GM21528 (cell line): Measurements from ENCODE around the gene INTS11.

Source experiments
- ATAC-seq: cut with Tn5 transposase; IDR thresholded peaks from one replicate; pipeline ENCODE4 v1.9.1; 2021; ENCODE audit warnings: mild to moderate bottlenecking, moderate library complexity; ENCODE audit not compliant: unreplicated experiment, low FRiP score

Gene INTS11

DNA sequence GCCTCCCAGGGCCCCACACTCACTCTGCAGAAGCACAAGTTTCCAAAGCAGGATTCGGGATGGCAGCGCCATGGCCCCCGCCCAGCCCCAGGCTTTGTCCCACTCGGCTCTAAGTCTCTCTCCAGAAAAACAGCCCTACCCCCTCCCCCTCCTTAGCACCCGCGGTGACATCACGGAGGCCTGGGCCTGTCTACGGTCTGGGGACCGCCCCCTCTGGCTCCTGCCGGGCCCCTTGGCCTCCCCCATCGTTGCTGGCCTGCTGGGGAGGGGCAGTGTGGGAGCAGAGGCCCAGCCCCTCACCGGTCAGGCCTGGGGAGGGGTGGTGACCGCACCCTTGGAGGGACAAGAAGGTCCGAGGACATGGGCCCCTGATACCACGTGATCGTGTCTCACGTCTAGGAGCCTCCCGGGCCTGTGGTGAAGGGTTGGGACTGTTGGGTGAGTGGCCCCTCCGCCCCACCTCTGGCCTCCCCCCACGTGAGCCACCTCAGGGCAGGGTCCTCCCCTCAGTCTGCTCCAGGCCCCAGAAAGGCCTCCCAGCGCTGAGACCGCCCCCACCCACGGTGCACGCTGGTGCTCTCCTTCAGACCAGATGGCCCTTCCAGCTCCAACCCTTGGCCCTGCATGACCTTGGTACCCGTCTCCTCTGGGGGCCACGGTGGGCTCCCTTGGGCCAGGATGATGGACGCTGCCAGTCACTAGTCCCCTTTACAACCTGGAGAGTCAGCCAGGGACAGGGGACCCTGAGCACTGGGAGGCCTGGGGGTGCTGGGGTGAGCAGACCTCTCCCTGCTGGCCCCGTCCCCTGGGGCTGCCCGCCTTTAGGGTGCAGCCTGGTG lies 34.2 kb upstream of the INTS11 start, which contains the start of gene MXRA8:
MXRA8 (minus strand) TSS at position 123 of the 839 bp plus-strand sequence; CDS start at position 72, 51 bp downstream.
- no peak for ATAC-seq

DNA sequence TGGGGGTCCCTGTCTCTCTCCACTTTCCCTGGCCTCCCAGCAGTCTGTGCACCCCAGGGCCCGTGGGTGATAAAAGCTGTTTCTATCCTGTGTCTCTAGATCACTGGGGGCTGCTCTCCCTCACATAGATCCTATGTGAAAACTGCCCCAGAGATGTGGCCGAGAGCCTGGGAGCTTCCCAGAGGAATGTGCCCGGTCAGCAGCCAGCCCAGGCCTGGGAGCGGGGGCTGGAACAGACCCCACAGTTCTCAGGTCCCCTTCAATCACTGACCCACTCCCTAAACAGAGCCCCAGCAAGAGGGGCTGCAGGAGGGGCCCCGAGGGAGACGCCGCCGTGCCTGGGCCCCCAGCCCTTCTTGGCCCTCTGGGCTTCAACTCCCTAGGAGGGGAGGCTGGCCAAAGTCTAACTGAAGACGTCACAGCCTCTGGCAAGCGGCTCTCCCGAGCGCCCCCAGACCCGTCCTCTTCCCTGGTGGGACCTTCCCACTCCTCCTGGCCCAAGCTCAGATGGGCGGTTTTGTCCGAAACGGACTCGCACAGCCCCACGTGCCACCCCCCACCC lies 33.5 kb upstream of the INTS11 start:
- no peak for ATAC-seq

DNA sequence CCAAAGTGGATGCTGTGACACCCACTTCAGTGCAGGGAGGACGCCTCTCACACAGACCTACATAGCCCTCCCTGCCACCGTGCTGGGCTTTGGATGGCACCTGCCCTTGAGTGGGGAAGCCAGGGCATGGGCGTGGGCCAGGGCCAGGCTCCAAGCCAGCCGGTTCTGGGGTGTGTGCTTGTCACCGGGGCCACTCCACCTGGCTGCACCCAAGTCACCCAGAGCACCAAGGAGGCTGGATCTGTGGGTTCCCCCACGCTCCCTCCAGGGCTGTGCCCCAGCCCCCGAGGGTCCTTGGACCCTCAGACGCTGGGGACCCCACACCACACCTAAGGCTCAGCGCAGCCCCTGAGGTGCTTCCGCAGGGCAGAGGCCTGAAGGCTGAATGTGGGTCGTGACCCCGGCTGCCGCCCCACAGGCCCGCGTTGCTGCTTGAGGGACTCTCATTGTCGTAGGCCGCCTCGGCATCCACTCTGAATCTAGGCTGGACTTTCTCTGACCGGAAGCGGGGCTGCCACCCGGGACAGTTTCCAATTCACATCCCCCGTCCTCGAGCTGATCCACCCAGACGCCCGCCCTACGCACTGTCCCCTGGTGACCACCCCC lies 32.4 kb upstream of the INTS11 start:
- no peak for ATAC-seq

DNA sequence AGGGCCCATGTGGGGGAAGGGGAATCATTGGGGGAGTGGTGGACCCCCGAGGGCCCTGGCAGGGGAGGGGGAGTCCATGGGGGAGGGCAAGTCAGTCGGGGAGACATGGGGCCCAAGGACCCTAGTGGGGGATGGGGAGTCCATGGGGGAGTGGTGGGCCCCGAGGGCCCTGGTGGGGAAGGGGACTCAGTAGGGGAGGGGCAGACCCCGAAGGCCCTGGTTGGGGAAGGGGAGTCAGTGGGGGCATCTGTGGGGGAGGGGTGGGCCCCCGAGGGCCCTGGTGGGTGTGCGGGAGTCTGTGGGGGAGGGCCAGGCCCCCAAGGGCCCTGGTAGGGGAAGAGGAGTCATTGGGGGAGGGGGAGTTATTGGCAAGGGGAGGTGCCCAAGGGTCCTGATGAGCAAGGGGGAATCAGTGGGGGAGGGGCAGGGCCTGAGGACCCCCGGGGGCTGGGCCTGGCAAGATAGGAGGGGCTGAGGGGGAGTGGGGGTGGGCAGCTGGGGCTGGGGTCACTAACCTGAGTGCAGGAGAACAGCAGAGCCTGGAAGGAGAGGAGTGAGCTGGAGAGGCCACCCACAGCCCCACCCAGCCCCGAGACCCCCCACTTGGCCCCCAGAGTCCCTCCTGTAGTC lies 31.8 kb upstream of the INTS11 start:
- no peak for ATAC-seq

DNA sequence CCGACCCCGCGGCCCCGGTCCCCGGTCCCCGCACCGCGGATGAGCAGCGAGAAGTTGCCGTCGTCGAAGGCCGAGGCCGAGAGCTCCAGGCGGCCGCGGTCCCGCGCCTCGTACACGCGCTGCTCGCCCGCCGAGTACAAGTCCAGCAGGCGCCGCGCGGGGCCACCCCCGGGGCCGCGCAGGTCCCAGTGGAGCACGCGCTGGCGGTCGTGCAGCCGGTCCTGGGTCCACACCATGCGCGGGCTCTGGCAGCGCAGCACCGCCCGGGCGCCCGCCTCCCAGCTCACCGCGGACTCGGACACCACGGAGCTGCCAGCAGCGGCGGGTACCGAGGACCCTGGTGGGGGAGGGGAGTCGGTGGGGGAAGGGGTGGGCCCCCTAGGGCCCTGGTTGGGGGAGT lies 31.0 kb upstream of the INTS11 start:
- ATAC-seq = no peak

DNA sequence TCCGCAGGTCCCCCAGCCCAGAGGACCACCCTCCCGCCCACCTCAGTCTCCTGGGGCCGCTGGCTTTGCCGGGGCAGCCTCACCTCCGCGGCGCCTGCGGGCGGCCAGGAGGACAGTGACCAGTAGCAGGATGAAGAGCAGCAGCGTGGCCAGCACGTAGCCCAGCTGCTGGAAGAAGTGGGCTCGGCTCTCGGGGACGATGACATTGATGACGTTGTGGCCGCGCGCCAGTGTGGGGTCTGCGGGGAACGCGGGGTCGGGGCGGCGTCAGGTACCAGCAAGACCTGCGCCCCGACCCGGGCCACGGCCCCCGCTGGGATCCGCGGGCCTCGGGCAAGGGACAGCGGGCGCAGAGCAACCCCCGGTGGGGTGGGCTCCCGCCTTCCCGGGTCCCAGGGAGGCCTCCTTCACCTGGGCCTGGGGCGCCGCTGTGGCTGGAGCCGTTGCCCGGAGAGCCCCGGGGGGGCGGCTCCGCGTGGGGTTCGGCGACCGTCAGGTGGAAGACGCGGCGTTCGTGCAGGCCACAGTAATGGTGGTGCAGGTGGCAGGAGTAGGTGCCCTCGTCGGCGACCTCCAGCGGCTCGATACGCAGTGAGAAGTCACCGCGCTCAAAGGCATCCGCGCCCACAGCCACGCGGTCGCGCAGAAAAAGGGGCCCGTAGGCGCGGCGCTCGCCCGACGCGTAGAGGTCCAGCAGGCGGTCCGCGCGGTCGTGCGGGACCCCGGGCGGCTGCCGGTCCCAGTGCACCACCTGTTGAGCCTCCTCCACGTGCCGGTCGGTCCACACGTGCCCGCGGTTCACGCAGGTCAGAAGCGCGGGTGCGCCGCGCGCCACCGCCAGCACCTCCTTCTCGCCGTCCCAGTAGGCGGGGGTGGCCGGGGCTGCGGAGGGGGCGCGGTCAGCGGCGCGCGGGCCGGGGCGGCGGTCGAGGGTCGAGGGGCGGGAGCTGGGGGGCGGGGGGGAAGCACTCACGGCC lies 30.1 kb upstream of the INTS11 start:
- no peak for ATAC-seq

DNA sequence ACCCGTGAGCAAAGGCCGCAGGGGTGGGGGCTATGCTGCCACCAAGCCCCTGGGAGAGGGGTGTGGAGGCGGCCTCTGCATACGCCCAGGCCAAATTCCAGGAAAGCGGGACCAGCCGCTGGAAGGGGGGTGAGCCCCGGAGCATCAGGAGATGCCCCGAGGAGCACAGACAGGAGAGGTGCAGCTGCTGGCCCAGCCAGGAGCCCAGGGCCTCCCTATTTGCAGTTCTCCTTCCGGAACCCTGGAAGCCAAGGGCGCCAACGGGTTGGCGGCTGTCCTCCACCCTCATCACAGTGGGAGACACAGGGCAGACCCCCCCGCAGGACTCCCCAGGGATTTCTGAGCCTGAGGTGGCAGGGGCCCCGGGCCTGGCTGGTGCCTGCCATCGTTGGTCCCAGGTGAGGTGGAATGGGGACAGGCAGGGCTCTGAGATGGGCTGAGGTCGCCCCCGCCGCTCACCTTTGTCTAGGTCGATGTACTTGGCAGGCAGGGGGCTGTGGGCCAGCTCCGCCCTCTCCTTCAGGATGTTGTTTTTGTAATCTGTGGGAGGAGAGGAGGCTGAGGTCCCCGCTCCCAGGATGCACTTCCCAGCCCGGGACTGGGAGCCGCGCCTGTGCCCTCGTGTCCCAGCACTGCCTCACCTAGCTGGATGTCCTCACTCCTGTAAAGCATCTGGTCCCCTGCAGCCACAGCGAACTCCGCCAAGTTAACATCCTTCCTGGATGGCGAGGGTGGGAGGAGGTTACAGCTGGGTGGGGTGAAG lies 29.1 kb upstream of the INTS11 start:
- ATAC-seq = no peak

DNA sequence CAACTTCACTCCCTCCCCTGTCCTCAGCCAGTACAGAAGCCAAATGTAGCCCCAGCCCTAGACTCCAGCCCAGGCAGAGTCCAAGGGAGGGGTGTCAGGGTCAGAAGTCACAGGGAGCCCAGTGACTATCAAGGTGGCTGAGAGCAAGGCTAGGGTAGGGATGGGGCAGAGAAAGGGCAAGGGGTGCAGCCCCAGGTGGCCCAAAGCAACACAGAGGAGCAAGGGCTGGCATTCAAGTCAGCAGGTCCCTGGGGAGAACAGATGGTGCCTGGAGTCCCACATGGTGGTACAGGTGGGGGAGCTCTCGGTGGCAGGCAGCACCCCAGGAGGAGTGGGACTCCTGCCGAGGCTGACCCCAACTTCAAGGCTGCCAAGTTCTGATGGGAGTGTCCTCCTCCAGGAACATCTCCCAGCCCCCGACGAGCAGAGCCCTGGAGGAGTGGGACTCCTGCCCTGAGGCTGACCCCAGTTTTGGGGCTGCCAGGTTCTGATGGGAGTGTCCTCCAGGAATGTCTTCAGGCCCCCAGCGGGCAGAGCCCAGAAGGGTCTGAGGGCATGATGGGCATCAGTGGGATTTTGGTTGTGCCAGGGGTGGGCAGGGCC lies 28.4 kb upstream of the INTS11 start:
- no peak for ATAC-seq

DNA sequence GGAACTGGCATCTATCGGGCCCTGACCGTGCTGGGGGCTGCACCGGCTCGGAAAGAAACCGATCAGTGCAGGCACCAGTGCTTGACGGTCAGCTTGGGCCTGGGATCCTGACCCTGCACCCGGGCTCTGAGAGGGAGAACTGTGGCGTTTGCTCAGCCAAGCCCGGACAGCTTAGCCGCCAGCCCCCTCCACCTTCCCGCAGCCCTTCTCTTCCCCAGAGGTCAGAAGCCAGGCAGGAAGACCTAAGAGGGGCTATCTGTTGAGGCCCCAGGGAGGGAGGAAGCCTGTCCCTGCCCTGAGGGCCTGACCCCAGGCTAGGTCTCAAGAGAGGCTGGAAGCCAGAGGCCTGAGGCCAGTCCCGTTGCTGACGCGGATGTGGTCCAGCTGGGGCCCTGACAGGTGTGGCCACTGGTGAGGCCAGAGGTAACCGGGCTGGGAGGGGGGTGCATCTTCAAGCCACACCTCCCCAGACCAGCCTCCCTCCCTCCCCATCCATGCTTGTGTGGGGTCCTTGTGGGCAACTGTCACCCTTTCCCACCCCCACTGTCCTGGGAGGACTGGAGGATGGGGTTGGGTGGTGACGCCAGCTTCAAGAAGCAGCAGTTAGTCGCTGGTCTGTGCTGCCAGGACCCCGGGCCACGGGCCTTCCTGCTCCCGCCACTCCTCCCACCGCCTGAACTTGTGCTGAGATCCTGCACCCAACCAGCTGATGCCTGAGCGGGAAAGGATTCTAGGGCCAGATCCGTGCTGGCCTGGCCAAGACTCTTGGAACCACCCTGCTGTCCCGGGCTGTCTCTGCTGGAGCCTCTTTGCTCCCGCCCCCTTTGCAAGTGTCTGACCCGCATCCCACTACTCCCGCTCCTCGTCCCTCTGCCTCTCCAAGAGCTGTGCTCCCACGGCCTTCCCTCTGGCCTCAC lies 27.3 kb upstream of the INTS11 start:
- ATAC-seq = no peak

DNA sequence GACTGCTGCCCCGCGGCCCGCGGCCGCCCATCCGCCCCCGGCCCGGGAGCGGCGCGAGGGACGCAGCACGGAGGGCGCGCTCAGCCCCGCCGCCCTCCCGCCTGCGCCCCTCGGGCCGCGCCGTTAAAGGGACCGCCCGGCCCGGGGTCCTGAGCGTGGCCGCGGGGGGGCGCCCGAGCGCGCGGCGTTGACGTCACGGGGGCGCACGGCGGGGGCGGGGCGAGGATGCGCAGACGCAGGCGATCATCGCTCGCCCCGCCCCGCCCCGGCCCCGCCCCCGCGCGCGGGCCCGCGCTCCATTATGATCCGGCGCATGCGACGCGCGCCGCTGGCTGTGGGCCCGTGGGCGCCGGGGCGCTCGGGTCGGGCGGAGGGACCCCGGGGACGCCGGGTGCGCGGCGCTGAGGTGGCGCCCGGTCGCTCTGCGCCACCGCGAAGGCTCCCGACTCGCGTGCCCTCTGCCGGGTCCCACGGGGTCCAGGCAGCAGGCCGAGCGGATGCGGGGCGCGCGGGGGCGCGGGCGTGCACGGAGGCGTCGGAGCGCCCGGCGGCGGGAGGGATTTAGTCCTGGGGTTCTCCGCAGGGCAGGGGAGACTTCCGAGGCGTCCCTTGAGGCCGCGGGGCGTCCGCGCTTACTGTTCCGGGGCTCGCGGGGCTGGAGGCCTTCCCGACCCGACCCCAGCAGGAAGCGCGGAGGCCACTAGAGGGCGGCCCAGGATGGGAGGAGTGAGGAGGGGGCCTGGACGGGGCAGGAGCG lies 25.0 kb upstream of the INTS11 start, which contains the start of gene DVL1:
DVL1 (minus strand) TSS at position 163 of the 757 bp plus-strand sequence. CDS start 353 bp downstream, outside the sequence.
- peak; percentile 57 for ATAC-seq

DNA sequence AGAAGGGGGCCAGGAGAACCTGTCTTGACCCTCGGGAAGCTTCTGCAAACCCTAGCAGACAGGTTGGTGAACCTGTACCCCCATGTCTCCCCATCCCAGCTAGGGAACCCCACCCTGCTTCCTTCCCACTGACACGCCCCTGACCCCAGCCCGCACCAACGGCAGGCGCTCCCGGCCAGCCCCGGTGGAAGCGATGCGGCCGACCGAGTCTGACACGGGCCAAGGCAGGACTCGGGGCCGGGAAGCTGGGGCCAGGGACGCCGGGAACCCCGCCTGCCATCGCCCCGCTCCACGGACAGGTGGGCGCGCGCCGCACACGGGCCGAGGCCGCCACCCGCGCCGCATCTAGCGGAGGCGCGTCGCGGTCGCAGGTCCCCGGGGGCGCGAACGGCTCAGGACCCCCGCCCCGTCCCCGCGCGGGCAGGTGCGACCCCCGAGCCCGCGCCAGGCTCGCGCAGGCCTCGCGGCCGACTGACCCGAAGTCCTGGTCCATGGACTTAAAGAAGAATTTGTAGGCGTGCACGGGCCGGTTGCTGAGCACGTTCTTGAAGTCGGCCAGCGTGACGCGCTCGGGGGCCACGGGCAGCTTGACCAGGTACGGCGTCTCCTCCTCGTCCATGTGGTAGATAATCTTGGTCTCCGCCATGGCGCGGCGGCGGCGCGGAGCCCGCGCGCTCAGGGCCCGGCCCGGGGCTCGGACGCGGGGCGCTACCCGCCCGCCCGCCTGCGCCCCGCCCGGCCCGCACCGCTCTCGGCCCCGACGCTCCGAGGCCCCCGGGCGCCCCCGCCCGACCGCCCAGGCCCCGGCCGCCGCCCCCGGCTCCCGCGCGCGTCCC lies 24.2 kb upstream of the INTS11 start:
- ATAC-seq = peak; percentile 35

DNA sequence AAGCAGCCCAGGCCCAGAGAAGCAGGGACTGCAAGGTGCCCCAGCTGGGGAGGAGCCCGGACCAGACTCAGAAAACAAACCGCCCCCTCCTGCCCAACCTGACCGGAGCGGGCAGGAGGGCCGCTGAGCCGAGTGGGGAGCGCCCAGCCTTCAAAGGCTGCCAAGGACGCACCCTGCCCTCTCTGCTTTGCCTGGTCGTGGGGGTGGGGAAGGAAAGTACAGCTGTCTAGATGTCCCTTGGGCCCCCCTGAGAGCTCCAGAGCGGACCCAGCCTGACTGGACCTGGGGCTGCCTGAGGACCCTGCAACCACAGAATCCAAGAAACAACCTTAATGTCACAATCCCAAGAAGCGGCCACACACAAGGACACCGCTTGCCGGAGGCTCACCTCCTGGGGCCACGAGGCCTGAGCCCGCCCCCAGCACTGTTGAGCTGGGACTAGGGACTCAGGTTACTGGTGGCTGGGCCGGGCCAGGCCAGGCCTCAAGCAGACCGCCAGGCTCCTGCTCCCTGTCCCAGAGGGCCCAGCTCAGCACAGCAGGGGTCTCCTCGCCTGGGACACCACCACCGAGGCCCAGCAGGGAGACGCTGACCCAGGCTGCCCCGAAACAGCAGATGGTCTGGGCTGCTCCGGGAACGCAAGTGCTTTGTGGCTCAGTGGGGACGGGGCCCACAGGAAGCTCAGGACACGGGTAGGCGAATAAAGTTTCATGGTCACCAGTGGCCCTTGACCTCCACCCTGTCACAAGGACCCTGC lies 23.4 kb upstream of the INTS11 start:
- peak; percentile 1 for ATAC-seq

DNA sequence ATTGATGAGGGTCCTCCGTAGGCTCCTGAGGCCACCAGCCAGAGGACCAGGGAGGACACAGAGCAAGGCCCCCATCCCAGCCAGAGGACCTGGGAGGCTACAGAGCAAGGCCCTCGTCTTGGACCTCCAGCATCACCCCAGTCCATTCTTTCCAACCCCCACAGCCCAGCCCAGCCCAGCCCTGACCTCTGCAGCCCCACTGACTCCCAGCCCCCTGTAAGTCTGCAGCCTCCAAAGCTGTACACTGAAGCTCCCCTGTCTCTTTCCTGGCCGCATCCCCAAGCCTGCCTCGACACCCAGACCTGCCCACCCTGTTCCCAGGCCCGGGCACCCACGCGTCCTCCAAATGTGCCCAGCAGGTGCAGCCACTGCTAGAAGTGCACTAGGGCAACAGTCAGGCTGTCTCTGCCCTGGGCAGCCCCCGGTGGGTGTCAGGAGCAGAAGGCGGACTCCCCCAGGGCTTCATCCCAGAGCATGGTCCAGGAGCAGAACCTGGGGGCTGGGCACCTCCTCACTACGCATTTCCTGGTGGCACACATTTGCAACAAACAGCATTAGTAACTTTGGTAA lies 22.7 kb upstream of the INTS11 start:
- ATAC-seq = no peak

DNA sequence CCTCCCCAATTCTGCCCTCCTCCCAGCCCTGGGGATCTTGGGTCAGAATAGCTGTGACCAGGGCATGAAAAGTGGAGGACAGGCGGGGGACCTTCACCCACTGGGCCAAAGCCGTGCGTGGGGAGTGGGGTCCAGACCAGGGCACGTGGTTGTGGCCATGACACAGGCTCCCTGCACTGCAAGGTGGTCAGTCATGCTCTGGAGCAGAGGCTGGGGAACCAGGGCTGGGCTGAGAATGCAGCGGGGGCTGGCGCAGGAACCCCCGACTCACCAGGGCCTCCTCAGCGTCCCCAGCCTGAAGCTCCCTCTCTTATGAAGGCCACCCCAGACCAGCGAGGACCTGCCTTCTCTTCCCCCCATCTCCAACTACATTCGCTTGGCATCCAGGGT lies 22.0 kb upstream of the INTS11 start:
- no peak for ATAC-seq

DNA sequence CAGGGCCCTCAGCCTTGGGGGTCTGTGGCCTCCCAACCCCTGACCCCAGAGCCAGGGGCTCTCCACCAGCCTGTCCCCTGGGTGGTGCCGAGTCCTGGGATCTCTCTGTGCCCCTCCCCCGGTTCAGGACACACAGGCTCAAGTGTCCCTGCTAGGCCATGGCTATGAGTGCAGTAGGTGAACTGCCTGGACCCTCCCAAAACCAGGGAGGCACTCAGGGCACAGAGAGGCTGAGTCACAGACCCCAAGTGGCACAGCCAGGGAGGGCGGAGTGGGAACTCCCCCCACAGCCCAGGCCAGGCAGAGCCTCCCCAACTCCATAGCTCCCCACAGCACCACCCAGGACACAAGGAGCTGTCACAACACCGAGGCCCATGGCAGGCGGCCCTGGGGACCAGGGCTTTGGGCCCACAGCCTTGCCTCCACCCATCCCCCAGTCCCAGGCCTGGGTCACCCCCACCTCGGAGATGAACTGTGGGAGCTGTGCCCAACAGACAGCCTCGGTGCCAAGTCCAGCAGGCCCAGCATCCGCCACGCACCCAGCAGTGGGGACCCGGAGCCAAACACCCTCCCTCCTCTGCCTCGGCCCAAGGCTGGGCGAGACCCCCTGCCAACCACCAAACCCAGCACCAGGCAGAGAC lies 21.5 kb upstream of the INTS11 start:
- ATAC-seq = no peak
